Raji (cell line): ENCODE data around the gene TACSTD2.
A peak's percentile ranks its signal among the peaks of the same experiment; 100 is the strongest.

Source experiments
- POLR2A ChIP-seq: IDR thresholded peaks from 2 replicates; pipeline ENCODE4 v1.6.1; 2011; ENCODE audit warnings: low read depth, low read length, control low read depth; ENCODE audit not compliant: insufficient read depth

TACSTD2 gene

DNA sequence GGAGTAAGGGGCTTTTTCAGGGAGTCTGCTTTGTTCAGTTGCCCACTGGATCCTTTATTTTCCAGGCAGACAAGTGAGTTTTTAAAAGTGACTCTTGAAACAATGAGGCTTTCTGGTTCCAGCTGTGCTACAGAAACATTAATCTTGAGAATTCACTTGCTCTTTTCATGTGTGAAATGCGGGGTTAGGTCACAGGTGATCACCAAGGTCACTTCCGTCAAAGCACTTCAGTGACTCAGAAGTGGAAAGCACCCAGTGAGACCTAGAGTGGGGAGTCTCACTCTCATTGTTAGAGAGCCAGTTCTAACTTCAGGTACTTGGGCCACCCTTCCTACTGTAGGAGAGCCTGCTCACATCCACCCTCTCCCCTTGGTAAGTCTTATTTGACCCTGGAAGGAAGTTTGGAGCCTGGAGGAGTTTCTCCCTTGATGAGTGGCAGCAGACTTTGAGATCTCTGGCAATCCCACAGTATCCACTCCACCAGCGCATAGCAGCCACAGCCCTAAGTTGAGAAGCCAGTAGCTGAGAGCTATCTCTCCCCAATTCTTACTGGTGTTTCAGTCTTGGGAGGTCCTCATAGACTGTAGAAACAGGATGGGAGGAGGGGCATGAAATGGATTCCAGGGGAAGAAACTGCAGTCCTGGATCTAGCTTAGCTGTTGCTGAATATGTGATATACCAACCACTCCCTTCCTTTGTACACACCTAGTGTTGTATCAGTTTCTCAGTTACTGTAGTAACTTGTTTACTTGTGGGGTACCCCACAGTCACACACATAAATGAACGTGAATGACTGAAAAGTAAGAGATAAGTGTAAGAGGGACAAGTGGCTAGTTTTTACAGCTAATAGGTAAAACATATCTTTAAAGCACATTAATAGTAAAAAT, 3.1 kb downstream of the TACSTD2 start:
- no peak for TF ChIP-seq POLR2A

DNA sequence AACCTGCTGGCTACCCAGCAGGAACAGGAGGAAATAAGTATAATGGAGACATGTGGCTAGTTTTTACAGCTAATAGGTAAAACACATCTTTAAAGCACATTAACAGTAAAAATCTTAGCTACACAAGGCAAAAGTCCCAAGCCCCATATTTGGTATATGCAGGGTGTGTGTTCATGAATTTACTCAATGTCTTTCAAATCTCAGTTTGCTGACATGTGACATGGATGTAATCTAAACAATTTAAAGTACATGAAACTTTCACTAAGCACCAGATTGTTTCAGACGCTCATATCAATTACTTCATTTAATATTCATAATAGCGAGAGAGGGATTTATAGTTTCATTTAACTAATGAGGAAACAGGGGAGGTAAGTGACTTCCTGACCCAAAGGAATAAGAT, 3.9 kb downstream of the TACSTD2 start:
- TF ChIP-seq POLR2A, result no peak

DNA sequence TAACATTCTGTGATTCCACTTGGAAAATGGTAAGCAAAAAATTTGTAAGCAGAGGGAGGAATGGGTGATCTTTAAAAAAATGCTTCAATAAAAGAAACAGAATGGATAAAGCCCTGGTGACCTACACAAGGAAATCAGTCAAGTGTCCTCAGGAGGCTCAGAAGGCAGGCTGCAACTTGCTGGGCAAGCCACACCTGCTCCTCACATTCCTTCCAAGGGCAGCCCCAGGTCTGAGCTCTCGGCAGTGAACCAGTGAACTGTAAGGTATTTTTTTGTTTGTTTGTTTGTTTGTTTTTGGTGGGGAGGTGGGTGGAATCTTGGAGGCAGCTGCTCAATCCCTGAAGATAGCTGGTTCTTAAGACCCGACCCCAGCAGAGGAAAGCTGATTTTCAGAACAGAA, 4.4 kb downstream of the TACSTD2 start:
- no peak for TF ChIP-seq POLR2A

DNA sequence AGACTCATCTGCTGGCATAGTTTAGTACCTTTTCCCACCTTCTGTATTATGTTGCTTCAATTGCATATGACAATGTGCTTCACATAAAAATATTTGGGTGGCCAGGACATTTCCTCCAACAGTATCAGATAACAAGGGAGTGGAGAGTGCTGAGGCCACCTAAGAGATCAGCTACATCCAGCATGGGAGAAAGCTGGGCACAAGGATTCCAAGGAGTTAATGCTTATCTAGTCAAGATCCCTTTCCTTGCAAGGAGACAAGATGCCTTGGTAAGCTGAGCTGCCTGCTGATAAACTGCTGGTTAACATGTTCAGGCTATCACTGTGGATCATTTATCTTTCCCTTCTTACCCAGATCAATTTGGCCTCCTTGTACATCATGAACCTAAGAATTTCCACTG, 5.4 kb downstream of the TACSTD2 start:
- TF ChIP-seq POLR2A, result no peak

DNA sequence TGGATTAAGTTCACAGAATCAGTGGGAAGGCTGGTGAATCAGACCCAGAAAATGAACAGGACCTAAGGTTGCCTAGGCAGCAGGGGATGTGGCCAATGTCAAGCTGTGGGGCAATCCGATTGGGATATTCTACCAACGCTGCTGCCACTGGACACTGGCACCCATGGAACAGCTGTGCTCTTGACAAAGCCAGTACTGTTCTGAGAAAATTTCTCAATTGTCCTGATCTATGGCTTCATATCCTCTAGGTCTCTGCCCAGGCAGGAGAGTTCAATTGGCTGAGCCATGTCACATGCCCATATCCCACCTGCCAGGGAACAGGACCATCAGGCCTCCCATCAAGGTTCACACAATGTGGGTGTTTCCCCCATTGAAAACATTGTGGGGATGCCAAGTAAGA, 6.2 kb downstream of the TACSTD2 start:
- TF ChIP-seq POLR2A, result no peak

DNA sequence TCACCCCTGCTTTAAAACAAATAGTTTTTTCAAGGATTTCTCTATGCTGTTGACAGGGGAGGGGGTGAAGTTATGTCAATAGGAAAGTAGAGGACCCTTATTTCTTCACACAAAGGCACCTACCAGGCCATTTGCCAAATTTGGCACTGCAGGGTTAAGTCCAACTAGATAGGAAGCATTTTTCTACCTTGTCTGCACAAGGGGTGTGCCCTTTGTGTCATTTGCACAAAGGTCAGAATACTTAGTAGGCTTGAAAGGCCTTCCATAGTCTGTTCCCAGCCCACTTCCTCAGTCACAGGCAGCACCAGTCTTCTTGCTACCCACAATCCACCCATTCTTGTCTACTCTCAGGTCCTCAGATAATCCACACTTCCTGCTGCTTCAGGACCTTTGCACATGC, 7.0 kb downstream of the TACSTD2 start:
- no peak for TF ChIP-seq POLR2A

DNA sequence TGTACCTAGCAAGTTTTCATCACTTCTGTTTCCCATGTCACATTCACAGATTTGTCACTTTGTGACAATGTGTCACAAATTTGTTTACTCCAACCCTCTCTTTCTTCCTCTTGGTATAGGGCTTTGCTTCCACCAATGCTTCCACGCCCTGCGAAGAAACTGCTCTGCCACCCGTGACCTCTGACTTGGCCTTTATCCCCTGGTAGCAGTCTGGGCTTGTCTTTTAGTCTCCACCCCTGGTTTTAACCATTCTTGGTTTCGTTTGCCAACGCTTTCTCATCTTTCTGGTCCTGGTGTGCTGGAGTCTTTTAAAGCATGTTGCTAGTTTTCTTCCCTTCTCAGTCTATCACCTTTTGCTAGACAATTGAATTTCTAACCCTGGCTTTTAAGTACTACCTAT, 8.1 kb downstream of the TACSTD2 start:
- no peak for TF ChIP-seq POLR2A

DNA sequence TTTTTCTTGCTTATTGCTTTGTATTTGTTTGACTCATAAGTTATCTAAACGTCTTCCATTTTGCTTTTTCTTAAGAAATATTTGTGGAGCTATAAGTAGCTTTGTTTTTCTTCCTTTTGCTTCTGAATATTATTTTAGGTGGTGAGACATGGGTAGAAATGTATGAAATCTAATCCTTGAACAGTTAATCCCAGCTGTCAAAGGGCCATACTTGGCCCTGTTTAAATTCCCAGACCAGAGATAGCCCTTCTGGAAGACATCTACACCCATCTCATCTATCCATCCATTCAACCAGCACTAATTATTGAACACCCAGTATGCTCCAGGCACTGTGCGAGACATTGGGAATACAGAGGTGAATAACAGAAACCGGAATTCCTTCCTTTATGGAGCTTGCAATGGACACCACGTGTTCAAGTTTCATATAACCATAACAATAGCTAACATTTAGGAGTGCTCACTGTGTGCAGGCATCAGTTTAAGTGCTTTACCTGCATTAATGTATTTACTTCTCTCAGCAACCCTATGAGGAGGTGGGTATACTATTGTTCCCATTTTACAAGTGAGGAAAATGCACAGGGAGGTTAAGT, 8.7 kb downstream of the TACSTD2 start:
- TF ChIP-seq POLR2A, result no peak

DNA sequence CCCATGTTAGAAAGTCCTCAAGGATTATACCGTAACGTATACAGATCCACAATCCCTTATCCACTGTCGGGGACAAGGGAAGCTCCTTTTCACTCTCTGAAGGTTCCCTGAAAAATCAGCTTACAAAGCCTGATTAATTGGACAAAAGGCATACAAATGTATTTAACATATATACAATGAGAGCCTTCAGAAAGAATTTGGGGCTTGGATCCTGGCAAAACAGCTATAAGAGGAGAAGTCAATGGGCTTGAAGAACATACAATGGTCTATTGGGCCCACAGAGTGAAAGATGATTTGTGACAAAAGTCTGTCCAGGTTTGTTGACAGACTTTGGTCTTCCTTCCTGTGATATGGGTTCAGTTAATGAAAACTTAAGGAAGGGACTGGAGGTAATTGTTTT, 10.7 kb downstream of the TACSTD2 start:
- no peak for TF ChIP-seq POLR2A

DNA sequence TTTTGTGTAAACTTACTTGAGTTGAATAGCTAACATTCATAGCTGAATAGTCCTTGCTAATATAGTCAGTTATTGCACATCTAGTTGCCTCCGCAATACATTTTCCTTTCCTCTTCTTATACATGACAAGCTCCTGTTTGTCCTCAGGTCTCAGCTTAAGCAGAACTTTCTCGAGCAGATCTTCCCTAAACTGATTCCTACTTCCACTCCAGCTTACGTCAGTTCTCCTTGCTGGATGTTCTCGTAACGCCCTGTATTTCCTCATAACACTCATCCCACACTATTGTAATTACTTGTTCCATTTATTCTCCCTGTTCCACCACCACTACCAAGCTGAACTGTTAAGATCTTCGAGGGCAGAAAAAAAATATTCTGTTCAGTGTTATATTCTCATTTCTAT, 15.4 kb downstream of the TACSTD2 start:
- TF ChIP-seq POLR2A, result no peak

DNA sequence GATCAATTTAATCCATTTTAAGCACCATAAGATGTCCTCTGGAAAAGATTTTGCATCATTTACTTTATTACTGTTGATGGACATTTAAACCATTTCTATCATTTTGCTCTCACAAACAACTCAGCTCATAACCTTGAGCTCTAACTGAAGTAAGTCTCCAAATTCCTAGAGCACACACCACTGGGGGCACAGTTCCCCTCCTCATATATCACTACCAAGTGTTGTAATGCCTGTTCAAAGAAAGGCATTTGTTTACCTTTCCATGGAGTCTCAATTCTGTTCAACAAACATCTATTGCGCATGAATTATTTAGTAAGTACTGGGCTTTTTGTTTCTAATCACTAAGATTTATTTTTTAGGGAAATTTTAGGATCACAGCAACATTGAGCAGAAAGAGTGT, 21.7 kb downstream of the TACSTD2 start:
- no peak for TF ChIP-seq POLR2A

DNA sequence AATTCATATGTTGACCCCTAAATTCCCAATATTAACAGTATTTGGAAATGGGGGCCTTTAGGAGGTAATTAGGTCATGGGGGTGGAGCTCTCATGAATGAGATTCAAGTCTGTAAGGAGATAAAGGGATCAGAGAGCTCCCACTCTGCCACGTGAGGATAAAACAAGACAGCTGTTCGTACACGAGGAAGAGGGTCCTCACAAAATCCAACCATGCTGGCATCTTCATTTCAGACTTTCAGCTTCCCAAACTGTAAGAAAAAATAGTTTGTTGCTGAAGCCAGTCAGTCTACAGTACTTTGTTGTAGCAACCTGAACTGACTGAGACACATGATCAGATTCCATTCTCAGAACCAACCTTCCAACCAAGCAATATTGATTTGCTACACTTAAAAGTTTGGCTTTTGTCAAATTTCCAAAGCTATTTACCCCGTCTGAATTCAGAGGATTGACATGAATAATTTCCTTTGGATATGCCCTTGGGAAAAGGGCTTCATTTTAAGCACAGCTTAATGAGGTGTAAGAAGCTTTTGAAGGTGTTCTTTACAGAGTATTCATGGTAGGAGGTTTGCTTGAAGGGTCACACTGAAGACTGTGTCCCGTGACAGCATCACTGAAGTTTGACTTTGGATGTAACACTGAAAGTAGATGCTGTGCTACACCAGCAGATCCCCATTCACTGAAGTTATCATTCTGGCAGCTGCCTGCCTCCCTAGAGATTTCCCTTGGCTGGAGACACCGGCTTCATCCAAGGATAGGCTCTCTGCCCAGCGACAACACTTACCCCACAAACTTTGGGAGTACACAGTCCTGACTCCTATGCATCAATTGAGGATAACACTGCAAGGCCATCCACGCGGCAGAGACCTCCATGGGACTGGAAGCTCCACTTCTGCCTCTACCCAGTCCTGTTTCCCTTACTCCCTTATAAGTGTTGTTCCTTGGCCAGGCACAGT, 25.6 kb downstream of the TACSTD2 start:
- no peak for TF ChIP-seq POLR2A

DNA sequence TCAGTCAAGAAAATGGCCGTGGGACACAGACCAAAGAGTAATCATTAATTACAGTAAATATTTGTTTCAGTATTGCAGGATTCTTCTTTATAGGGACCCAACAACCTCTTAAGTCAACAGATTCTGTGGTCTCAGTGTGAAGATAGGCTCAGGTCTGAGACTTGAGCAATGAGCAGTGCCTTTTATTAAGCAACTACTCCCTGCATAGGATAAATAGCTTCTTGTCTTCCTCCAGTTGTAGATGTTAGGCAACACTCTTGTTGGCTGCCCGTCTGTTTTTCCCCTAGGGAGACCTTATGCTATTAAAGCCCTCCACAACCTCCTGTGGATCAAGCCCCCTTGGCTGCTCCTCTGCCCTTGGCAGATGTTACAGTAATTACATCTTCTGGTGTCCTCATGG, 28.7 kb downstream of the TACSTD2 start:
- TF ChIP-seq POLR2A, result no peak

DNA sequence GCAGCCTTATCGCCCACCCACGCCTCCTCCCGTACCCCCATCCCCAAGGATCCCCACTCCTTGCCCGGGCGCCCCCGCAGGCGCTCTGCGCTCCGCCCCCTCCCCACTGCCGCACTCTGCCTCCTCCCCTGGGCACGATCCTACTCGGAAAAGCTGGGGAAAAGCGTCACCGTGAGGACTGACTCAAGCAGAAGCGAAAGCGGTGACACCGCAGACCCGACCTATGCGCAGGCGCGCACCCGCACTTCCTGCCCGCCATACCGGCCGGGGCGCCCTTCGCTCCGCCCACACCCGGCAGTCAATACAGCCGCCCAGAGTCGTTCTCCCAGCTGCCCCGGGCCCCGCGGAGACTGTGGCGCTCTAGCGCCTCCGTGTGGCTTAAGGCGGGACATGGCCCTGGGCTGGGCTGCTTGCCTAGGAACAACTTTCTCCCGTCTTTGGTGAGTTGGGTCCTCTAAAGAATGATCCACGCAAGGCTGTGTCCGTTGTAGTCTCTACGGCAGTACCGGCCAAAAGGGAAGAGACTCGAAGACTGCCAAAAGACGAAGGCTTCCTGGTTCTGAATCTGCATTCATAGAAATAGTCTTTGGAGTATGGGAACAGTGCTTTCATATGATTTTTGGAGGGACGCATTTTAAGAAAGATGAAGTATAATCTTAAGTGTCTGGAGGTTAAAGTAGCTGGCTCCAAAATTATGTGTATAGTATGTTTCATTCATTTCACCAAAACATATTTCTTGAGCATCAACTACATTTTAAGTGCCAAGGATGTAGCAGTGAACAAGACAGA, 30.3 kb downstream of the TACSTD2 start, which contains the start of gene OMA1:
OMA1 (minus strand) TSS at position 207 of the 789 bp plus-strand sequence. CDS start 7,432 bp downstream, outside the sequence.
- TF ChIP-seq POLR2A, result peak; percentile 83
